Stimulated activated CD8-positive, alpha-beta memory T cell treated with anti-CD3 and anti-CD28 coated beads, Interleukin-12 subunit alpha, Interleukin-12 subunit beta, amount 100 ng/mL, for 1 hour (primary cell): ENCODE measurements around the gene C1QTNF7.

Source experiments
- DNase-seq: peaks from one replicate; pipeline ENCODE4 v3.0.0-alpha.2; 2020; ENCODE audit warnings: low read depth

Gene C1QTNF7

GRCh38 chr4:15458616-15459015 lies 30.8 kb downstream of the C1QTNF7 start:
- DNase-seq: no peak

GRCh38 chr4:15459706-15460105 lies 31.9 kb downstream of the C1QTNF7 start:
- DNase-seq: no peak

- no peak for DNase-seq
Observed at GRCh38 chr4:15466596-15466995, 38.8 kb downstream of the C1QTNF7 start.

- no peak for DNase-seq
Observed at GRCh38 chr4:15469402-15470127, 41.7 kb downstream of the C1QTNF7 start, which contains the start of gene CC2D2A. Gene CC2D2A, plus strand, starts transcription at chr4:15469882. Its CDS starts 6,051 bp downstream, at chr4:15475933.

- DNase-seq: no peak
Observed at GRCh38 chr4:15470128-15470475, 42.3 kb downstream of the C1QTNF7 start.

- DNase-seq: no peak
Observed at GRCh38 chr4:15476396-15476795, 48.6 kb downstream of the C1QTNF7 start.

- DNase-seq: no peak
Observed at GRCh38 chr4:15478724-15479088, 50.9 kb downstream of the C1QTNF7 start.

- no peak for DNase-seq
Observed at GRCh38 chr4:15479089-15479912, 51.5 kb downstream of the C1QTNF7 start.

- no peak for DNase-seq
Observed at GRCh38 chr4:15479913-15480185, 52.0 kb downstream of the C1QTNF7 start.

- no peak for DNase-seq
Observed at GRCh38 chr4:15481961-15482745, 54.3 kb downstream of the C1QTNF7 start.

- DNase-seq: no peak
Observed at GRCh38 chr4:15482842-15483241, 55.0 kb downstream of the C1QTNF7 start.

GRCh38 chr4:15488136-15488535 lies 60.3 kb downstream of the C1QTNF7 start:
- DNase-seq: no peak

GRCh38 chr4:15488658-15489470 lies 61.0 kb downstream of the C1QTNF7 start:
- DNase-seq: no peak

GRCh38 chr4:15489551-15489950 lies 61.7 kb downstream of the C1QTNF7 start:
- DNase-seq: no peak

GRCh38 chr4:15493411-15493810 lies 65.6 kb downstream of the C1QTNF7 start:
- DNase-seq: no peak

- DNase-seq: no peak
Observed at GRCh38 chr4:15495621-15496020, 67.8 kb downstream of the C1QTNF7 start.
